ENCODE measurements around the gene STAM2.
"Not testable (repeated sequence)": the region's sequence is repeated elsewhere in the genome, so short reads cannot be mapped to it uniquely, and the experiment has no call there.

The STAM2 gene

DNA sequence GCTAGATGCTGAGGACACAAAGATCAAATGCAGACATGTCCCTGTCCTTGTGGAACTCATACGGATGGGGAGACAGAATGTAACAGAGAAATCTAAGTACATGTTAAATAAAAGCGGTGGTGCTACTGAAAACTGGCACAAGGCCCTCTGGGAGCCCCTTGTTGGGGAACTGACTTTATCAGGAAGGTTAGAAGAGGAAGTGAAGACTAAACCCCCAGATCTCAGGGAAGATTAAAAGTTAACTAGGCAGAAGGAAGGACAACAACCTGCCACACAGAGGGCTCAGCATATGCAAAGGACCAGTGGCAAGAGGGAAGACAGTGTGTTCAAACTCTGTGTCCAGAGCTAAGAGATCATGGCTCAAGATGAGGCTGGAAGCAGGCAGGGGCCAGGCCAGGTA is 81.5 kb downstream of the STAM2 start:
- 82 to 94% methylated on average over 2 of the region's 2 CpGs for WGBS, 2 experiments (ENCODE audit: insufficient coverage in 2 of 2)
- no peaks in the 10 kb centered on the region for H3K9me3 ChIP-seq (ENCODE audit: control insufficient read depth, low read length)
- no peaks in the 10 kb centered on the region for H3K4me1 ChIP-seq (ENCODE audit: control insufficient read depth, insufficient read depth, low read length, poor library complexity, severe bottlenecking)
- H3K27ac ChIP-seq (ENCODE audit: low read depth, low read length, severe bottlenecking) = no peak overlapping the region
- H3K36me3 ChIP-seq (ENCODE audit: control insufficient read depth, insufficient read depth, low read length) = no peaks in the 10 kb centered on the region
- no peak overlapping the region for H3K4me3 ChIP-seq (ENCODE audit: extremely low read depth, insufficient read depth, low read length, poor library complexity, severe bottlenecking)

DNA sequence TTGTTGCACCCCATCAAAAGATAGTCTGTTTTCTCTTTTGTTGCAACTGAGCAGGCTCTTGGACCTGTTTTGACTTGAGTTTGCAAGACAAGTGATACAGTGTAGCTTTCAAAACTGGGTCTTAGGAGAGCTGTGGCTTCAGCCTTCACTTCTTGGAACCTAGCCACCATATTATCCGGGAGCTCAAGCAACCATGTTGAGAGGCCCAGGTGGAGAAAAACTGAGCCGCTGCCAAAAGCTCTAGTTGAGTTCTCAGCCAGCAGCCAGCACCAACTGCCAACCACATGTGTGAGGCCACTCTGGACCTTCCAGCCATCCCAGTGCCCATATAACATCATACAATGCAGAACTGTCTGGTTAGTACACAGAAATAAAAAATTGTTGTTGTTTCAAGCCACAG is 82.1 kb downstream of the STAM2 start:
- 80 to 100% methylated on average over 1 of the region's 2 CpGs for WGBS, 2 experiments (ENCODE audit: insufficient coverage in 2 of 2)
- Histone ChIP-seq H3K36me3 (ENCODE audit: control insufficient read depth, insufficient read depth, low read length) (no peaks in the 10 kb centered on the region), H3K27ac (ENCODE audit: low read depth, low read length, severe bottlenecking) (no peak overlapping the region), H3K4me3 (ENCODE audit: extremely low read depth, insufficient read depth, low read length, poor library complexity, severe bottlenecking) (no peak overlapping the region), H3K4me1 (ENCODE audit: control insufficient read depth, insufficient read depth, low read length, poor library complexity, severe bottlenecking) (no peaks in the 10 kb centered on the region), H3K9me3 (ENCODE audit: control insufficient read depth, low read length) (no peaks in the 10 kb centered on the region)

DNA sequence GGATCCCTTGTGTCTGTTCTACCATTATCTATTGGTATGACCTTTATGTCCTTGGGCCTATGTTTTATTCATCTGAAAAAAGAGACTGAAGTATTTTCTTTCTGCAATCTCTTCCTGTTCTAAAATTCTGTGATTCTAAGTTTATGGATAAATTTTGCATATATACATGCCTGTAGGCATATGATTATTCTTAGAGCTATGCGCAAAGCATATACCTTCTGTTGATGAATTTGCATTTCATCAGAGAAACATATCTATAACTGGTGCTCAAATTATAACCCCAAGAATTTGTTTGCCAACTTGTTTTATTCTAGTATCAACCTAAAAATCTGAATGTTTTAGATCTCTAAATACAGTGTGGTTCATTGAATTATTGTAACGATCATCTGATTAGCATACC is 83.5 kb downstream of the STAM2 start:
- H3K4me1 ChIP-seq (ENCODE audit: control insufficient read depth, insufficient read depth, low read length, poor library complexity, severe bottlenecking) = no peaks in the 10 kb centered on the region
- no peaks in the 10 kb centered on the region for H3K9me3 ChIP-seq (ENCODE audit: control insufficient read depth, low read length)
- H3K4me3 ChIP-seq (ENCODE audit: extremely low read depth, insufficient read depth, low read length, poor library complexity, severe bottlenecking) = no peak overlapping the region
- no peak overlapping the region for H3K27ac ChIP-seq (ENCODE audit: low read depth, low read length, severe bottlenecking)
- WGBS, 2 experiments (ENCODE audit: insufficient coverage in 2 of 2) = no CpG with 5 or more reads among the region's 2 CpGs
- no peaks in the 10 kb centered on the region for H3K36me3 ChIP-seq (ENCODE audit: control insufficient read depth, insufficient read depth, low read length)

DNA sequence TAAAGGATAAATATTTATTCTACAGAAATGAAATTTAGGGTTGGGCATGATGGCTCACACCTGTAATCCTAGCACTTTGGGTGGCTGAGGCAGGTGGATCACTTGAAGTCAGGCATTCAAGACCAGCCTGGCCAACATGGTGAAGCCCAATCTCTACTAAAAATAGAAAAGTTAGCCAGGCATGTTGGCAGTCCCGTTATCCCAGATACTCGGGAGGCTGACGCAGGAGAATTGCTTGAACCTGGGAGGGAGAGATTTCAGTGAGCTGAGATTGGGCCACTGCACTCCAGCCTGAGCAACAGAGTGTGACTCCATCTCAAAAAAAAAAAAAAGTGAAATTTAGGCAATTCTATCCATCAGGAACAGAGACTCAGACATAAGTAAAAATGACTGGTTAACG is 84.8 kb downstream of the STAM2 start:
- H3K4me3 ChIP-seq (ENCODE audit: extremely low read depth, insufficient read depth, low read length, poor library complexity, severe bottlenecking); H3K27ac ChIP-seq (ENCODE audit: low read depth, low read length, severe bottlenecking); H3K9me3 ChIP-seq (ENCODE audit: control insufficient read depth, low read length); H3K36me3 ChIP-seq (ENCODE audit: control insufficient read depth, insufficient read depth, low read length); H3K4me1 ChIP-seq (ENCODE audit: control insufficient read depth, insufficient read depth, low read length, poor library complexity, severe bottlenecking): not testable (repeated sequence)
- WGBS, 2 experiments (ENCODE audit: insufficient coverage in 2 of 2) = 93 to 96% methylated on average over 4 of the region's 4 CpGs

DNA sequence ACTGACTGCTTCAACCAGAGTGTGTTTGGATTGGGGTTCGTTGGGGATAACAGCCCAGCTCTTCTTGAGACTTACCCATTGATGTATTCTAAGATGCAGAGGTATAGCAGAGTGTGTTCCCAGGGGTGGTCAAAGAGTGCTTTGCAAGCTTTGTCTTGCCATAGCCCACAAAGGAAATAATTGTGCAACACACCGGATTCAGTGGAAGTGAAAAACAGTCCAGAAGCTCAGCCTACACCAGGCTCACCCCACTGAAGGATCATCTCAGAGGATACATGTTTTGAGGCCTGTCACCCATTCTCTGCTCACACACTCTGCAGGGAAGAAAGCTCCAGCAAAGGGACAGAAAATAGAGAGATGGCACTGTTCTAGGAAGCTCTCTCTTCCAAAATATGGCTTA is 86.3 kb downstream of the STAM2 start:
- H3K27ac ChIP-seq (ENCODE audit: low read depth, low read length, severe bottlenecking) = no peak overlapping the region
- H3K4me3 ChIP-seq (ENCODE audit: extremely low read depth, insufficient read depth, low read length, poor library complexity, severe bottlenecking) = no peak overlapping the region
- no peaks in the 10 kb centered on the region for H3K4me1 ChIP-seq (ENCODE audit: control insufficient read depth, insufficient read depth, low read length, poor library complexity, severe bottlenecking)
- 89 to 90% methylated on average over 2 of the region's 2 CpGs for WGBS, 2 experiments (ENCODE audit: insufficient coverage in 2 of 2)
- H3K36me3 ChIP-seq (ENCODE audit: control insufficient read depth, insufficient read depth, low read length) = no peaks in the 10 kb centered on the region
- no peaks in the 10 kb centered on the region for H3K9me3 ChIP-seq (ENCODE audit: control insufficient read depth, low read length)

DNA sequence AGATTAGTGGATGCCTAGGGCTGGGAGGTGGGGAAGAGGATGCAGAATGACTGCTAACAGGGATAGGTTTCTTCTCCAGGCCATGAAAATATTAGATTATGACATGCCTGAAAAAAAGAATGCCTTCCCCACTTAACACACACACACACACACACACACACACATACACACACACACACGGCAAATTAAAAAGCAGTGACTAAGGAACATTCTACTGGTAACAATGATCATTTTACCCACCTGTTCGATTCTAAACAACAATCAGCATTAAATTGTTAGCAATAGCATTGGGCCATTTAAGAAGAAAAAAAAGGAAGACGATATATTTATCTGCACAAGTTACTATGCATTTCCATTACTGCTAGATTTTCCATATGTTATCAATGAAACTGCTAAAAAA is 87.6 kb downstream of the STAM2 start:
- Histone ChIP-seq H3K27ac (ENCODE audit: low read depth, low read length, severe bottlenecking) (no peak overlapping the region), H3K9me3 (ENCODE audit: control insufficient read depth, low read length) (no peaks in the 10 kb centered on the region), H3K4me1 (ENCODE audit: control insufficient read depth, insufficient read depth, low read length, poor library complexity, severe bottlenecking) (no peaks in the 10 kb centered on the region), H3K4me3 (ENCODE audit: extremely low read depth, insufficient read depth, low read length, poor library complexity, severe bottlenecking) (no peak overlapping the region), H3K36me3 (ENCODE audit: control insufficient read depth, insufficient read depth, low read length) (no peaks in the 10 kb centered on the region)
- 76% methylated on average over 2 of the region's 3 CpGs; no CpG with 5 or more reads in 1 of the 2 experiments for WGBS, 2 experiments (ENCODE audit: insufficient coverage in 2 of 2)

DNA sequence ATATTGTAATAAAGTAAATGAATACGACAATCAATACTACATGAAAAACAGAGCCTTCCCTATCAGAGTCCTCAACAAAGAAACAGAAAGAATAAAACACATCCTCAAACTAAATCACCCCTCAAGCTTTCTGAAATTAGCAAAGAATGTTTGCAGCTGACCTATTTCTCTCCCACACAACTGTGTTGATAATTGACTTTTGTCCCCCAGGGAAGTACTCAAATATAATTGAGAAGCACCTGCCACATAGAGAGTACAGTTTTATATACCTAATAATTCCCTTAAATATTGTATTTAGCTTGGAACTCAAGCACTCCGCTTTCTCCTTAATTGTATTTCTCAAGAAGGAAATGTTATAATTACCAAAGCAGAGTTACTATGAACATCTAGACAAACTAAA is 89.3 kb downstream of the STAM2 start:
- no CpG with 5 or more reads among the region's 2 CpGs for WGBS, 2 experiments (ENCODE audit: insufficient coverage in 2 of 2)
- H3K36me3 ChIP-seq (ENCODE audit: control insufficient read depth, insufficient read depth, low read length) = no peaks in the 10 kb centered on the region
- H3K27ac ChIP-seq (ENCODE audit: low read depth, low read length, severe bottlenecking) = no peak overlapping the region
- H3K4me1 ChIP-seq (ENCODE audit: control insufficient read depth, insufficient read depth, low read length, poor library complexity, severe bottlenecking) = no peaks in the 10 kb centered on the region
- no peak overlapping the region for H3K4me3 ChIP-seq (ENCODE audit: extremely low read depth, insufficient read depth, low read length, poor library complexity, severe bottlenecking)
- H3K9me3 ChIP-seq (ENCODE audit: control insufficient read depth, low read length) = no peaks in the 10 kb centered on the region

DNA sequence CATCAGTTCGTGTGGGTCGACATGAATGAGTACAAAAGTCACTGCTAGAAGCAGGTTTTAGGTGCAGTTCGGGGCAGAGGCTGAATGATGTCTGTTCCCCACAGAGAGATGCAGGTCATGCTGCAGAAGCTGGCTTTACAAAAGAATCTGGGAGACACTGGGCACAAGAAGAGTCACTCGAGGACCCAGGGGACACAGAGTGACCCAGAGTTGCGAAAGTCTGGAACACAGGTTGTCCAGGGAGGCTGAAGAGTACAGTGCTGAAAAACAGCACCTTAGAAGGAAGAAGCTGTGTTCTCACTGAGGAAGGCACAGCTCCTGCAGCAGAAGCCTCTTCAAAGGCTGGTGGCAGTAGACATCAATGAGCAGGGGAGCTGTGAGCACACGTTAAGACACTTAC is 91.5 kb downstream of the STAM2 start:
- Histone ChIP-seq H3K9me3 (ENCODE audit: control insufficient read depth, low read length) (no peaks in the 10 kb centered on the region), H3K4me3 (ENCODE audit: extremely low read depth, insufficient read depth, low read length, poor library complexity, severe bottlenecking) (no peak overlapping the region), H3K27ac (ENCODE audit: low read depth, low read length, severe bottlenecking) (no peak overlapping the region), H3K4me1 (ENCODE audit: control insufficient read depth, insufficient read depth, low read length, poor library complexity, severe bottlenecking) (no peaks in the 10 kb centered on the region), H3K36me3 (ENCODE audit: control insufficient read depth, insufficient read depth, low read length) (no peaks in the 10 kb centered on the region)
- 79 to 89% methylated on average over 6 of the region's 6 CpGs for WGBS, 2 experiments (ENCODE audit: insufficient coverage in 2 of 2)

DNA sequence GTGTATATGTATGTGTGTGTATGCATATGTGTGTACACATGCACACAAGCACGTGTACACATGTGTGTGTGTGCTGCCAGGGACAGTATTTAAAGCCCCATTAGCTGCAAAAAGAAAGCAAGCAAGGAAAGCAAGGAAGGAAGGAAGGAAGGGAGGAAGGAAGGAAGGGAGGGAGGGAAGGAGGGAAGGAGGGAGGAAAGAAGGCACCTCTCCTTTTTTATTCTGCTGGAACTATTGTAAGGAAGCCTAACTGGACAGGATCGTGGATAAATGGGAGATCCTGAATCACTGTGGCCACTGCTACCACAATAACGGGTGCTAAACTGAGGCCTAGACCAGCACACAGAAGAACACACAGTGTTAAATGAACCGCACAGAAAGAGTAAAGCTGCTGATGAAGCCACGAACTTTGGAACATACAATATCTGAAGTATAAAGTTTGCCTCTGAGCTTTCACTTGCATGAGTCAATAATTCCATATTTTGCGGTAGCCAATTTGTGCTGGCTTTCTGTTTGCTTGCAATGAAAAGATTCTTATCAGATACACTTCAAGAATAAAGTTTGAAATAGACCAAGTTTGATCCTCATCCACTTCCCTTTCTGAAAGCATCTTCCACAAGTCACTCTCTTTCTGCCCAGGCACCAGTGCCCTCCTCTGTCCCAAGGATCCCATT is 92.2 kb downstream of the STAM2 start:
- H3K4me1 ChIP-seq (ENCODE audit: control insufficient read depth, insufficient read depth, low read length, poor library complexity, severe bottlenecking) = no peaks in the 10 kb centered on the region
- H3K36me3 ChIP-seq (ENCODE audit: control insufficient read depth, insufficient read depth, low read length) = no peaks in the 10 kb centered on the region
- H3K27ac ChIP-seq (ENCODE audit: low read depth, low read length, severe bottlenecking) = no peak overlapping the region
- 86 to 90% methylated on average over 5 of the region's 6 CpGs for WGBS, 2 experiments (ENCODE audit: insufficient coverage in 2 of 2)
- H3K4me3 ChIP-seq (ENCODE audit: extremely low read depth, insufficient read depth, low read length, poor library complexity, severe bottlenecking) = no peak overlapping the region
- H3K9me3 ChIP-seq (ENCODE audit: control insufficient read depth, low read length) = no peaks in the 10 kb centered on the region

DNA sequence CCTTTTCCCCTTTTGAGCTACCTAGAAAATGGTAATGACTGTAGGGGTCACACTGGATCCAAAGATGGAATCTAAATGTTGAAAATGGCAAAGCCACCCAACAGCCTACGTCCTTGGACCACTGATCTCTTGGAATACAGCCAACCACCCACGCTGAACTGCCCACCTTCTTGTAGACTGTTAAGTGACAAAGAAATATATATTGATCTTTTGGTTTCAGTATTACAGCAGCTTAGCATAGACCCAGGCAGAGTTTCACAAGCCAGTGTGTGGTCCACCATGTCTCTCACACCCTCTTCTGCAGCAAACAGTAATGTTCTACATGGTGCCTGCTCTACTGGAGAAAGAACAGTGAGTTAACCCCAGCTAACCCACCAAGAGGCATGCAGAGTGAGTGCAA is 96.9 kb downstream of the STAM2 start:
- Histone ChIP-seq H3K9me3 (ENCODE audit: control insufficient read depth, low read length) (no peaks in the 10 kb centered on the region), H3K4me3 (ENCODE audit: extremely low read depth, insufficient read depth, low read length, poor library complexity, severe bottlenecking) (no peak overlapping the region), H3K27ac (ENCODE audit: low read depth, low read length, severe bottlenecking) (no peak overlapping the region), H3K36me3 (ENCODE audit: control insufficient read depth, insufficient read depth, low read length) (no peaks in the 10 kb centered on the region), H3K4me1 (ENCODE audit: control insufficient read depth, insufficient read depth, low read length, poor library complexity, severe bottlenecking) (no peaks in the 10 kb centered on the region)
- 67% methylated on average over 1 of the region's 2 CpGs; no CpG with 5 or more reads in 1 of the 2 experiments for WGBS, 2 experiments (ENCODE audit: insufficient coverage in 2 of 2)

DNA sequence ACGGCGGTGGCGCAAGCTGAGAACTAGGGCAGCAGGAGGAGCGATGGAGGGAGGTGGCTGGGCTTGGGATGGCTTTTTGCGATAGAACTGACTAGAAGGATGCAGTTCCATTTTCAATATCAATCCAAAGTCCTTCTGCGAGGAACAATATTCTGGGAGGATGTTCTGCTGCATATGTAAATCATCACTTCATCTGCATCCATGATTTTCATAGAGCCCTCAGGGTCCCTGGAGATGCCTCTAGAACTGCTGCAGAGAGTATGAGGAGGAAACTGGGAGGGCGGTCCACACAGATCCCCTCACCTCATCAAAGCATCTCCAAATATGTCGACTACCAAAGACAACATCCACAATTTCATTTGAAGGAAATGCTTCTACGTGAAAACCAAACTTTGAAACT is 97.5 kb downstream of the STAM2 start:
- 94 to 98% methylated on average over 6 to 7 of the region's 9 CpGs for WGBS, 2 experiments (ENCODE audit: insufficient coverage in 2 of 2)

More for the DNA sequence above, 97.5 kb downstream of the STAM2 start:
- Histone ChIP-seq H3K9me3 (ENCODE audit: control insufficient read depth, low read length) (no peaks in the 10 kb centered on the region), H3K4me3 (ENCODE audit: extremely low read depth, insufficient read depth, low read length, poor library complexity, severe bottlenecking) (no peak overlapping the region), H3K4me1 (ENCODE audit: control insufficient read depth, insufficient read depth, low read length, poor library complexity, severe bottlenecking) (no peaks in the 10 kb centered on the region), H3K36me3 (ENCODE audit: control insufficient read depth, insufficient read depth, low read length) (no peaks in the 10 kb centered on the region), H3K27ac (ENCODE audit: low read depth, low read length, severe bottlenecking) (no peak overlapping the region)
